LNCaP clone FGC (cell line): ENCODE data around the gene ELP5.

Experiments used
- DNase-seq: peaks from one replicate; pipeline ENCODE4 v3.0.0-alpha.2; 2011; ENCODE audit warnings: low read depth
- H3K4me3 ChIP-seq: 2 replicates; pipeline ENCODE4 v1.5.1; 2011; ENCODE audit warnings: mild to moderate bottlenecking, low read depth, low read length, control low read depth
- CTCF ChIP-seq: IDR thresholded peaks from 2 replicates; pipeline ENCODE4 v1.5.1; 2012; ENCODE audit warnings: mild to moderate bottlenecking; ENCODE audit not compliant: control insufficient read depth, insufficient read depth; ENCODE audit errors: extremely low read depth

The ELP5 gene

GRCh38 chr17:7258731-7259554 lies 6.9 kb downstream of the ELP5 start:
- TF ChIP-seq CTCF = no peak
- no peak for DNase-seq
- no peak overlapping the region for H3K4me3 ChIP-seq

- no peak for TF ChIP-seq CTCF
- H3K4me3 ChIP-seq = no peak overlapping the region
- DNase-seq = no peak
Observed at GRCh38 chr17:7259555-7259889, 7.5 kb downstream of the ELP5 start.

GRCh38 chr17:7260151-7260550 lies 8.1 kb downstream of the ELP5 start:
- TF ChIP-seq CTCF = no peak

GRCh38 chr17:7260651-7261378 lies 8.8 kb downstream of the ELP5 start:
- TF ChIP-seq CTCF = no peak
- peak overlapping the region; percentile 96 for H3K4me3 ChIP-seq
- no peak for DNase-seq

More at GRCh38 chr17:7260151-7260550, 8.1 kb downstream of the ELP5 start:
- DNase-seq = no peak
- H3K4me3 ChIP-seq = peak overlapping the region; percentile 96

- no peak for DNase-seq
- TF ChIP-seq CTCF = no peak
- H3K4me3 ChIP-seq = peak overlapping the region; percentile 96
Observed at GRCh38 chr17:7261379-7262191, 9.6 kb downstream of the ELP5 start.

GRCh38 chr17:7262192-7262934 lies 10.3 kb downstream of the ELP5 start, which contains the start of gene CLDN7:
TSS of gene CLDN7 (minus strand) at chr17:7262478. CDS start at chr17:7262043, 435 bp downstream.
- H3K4me3 ChIP-seq = peak within 1 kb of the TSS; percentile 96
- TF ChIP-seq CTCF = peak; percentile 57

More at GRCh38 chr17:7262192-7262934, 10.3 kb downstream of the ELP5 start, which contains the start of gene CLDN7:
- DNase-seq = peak; percentile 87
